Measurements from ENCODE around the gene AMPD2. TPM values are rescaled to one million over a fixed set of nuclear protein-coding genes. Genes with fewer than 3 reads are reported as not detected.

The AMPD2 gene
- total RNA-seq, 3 donors from 2014 or later: 35.6 to 47.4 (median 40.9) TPM

DNA sequence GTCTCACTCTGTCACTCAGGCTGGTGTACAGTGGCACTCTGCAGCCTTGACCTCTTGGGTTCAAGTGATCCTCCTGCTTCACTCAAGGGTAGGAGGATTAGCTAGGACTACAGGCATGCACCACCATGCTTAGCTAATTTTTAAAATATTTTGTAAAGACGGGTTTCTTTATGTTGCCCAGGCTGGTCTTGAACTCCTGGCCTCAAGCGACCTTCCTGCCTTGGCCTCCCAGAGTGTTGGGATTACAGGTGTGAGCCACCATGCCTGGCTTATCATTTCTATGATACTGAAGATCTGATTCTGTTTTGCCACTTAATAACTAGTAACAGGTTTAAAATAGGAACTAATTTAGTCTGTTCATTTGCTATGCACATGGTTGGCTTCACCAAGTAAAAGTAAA, 37.6 kb upstream of the AMPD2 start:
- intact Hi-C loops (cut with DNase I, micrococcal nuclease): no loop called here
- TF ChIP-seq, protein P1, sequence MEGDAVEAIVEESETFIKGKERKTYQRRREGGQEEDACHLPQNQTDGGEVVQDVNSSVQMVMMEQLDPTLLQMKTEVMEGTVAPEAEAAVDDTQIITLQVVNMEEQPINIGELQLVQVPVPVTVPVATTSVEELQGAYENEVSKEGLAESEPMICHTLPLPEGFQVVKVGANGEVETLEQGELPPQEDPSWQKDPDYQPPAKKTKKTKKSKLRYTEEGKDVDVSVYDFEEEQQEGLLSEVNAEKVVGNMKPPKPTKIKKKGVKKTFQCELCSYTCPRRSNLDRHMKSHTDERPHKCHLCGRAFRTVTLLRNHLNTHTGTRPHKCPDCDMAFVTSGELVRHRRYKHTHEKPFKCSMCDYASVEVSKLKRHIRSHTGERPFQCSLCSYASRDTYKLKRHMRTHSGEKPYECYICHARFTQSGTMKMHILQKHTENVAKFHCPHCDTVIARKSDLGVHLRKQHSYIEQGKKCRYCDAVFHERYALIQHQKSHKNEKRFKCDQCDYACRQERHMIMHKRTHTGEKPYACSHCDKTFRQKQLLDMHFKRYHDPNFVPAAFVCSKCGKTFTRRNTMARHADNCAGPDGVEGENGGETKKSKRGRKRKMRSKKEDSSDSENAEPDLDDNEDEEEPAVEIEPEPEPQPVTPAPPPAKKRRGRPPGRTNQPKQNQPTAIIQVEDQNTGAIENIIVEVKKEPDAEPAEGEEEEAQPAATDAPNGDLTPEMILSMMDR (IDR thresholded peaks at IDR 0.05): no peak
- no peak overlapping the region for H3K4me3 ChIP-seq
- no peak for ATAC-seq
- no peaks in the 10 kb centered on the region for H3K9me3 ChIP-seq
- no peaks in the 10 kb centered on the region for H3K4me1 ChIP-seq (ENCODE audit: low read depth)
- H3K36me3 ChIP-seq (ENCODE audit: low read depth): peaks cover 12% of the 10 kb centered on the region
- no peak for DNase-seq

DNA sequence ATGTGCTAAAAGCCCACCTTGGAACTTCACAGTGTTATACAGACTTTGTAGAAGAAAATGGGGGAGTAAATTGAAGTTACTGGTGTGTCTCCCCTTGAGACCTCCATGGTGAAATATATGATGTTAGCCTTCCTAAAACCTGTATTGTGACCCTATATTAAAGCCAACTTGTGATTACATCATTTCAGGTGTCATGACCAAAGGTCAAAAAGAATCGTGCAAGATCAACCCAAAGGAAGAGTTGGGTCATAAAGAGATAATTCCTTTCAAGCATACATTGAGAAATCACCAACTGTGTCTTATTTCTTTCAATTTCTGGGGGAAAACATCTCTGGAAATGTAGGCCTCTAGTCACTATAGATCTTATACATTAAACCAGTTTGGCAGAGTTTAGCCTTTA, 34.9 kb upstream of the AMPD2 start:
- Histone ChIP-seq H3K9me3 (no peaks in the 10 kb centered on the region), H3K4me1 (ENCODE audit: low read depth) (no peaks in the 10 kb centered on the region), H3K36me3 (ENCODE audit: low read depth) (peaks cover 12% of the 10 kb centered on the region), H3K4me3 (no peak overlapping the region)
- no peak for ATAC-seq
- TF ChIP-seq, protein P1 (IDR thresholded peaks at IDR 0.05): no peak
- intact Hi-C loops (cut with DNase I, micrococcal nuclease): no loop called here
- no peak for DNase-seq

DNA sequence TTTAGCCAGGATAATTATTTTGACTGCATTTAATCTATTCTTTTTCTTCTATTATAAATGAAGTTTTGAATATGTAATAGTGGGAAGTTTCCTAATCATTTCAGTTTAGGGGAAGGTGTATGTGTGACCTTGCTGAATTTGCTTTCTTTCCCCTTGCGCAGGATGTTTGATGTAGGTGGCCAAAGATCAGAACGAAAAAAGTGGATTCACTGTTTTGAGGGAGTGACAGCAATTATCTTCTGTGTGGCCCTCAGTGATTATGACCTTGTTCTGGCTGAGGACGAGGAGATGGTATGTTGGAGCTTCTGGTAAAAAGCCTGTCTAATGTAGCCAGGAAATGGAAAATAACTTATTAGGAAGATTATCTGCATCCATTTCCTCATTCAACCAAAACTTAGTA, 33.6 kb upstream of the AMPD2 start:
- ATAC-seq (no peak), DNase-seq (no peak)
- H3K4me3 ChIP-seq: no peak overlapping the region
- no peaks in the 10 kb centered on the region for H3K9me3 ChIP-seq
- peaks cover 12% of the 10 kb centered on the region for H3K36me3 ChIP-seq (ENCODE audit: low read depth)
- intact Hi-C loops (cut with DNase I, micrococcal nuclease): no loop called here
- TF ChIP-seq, protein P1 (IDR thresholded peaks at IDR 0.05): no peak
- H3K4me1 ChIP-seq (ENCODE audit: low read depth): no peaks in the 10 kb centered on the region

DNA sequence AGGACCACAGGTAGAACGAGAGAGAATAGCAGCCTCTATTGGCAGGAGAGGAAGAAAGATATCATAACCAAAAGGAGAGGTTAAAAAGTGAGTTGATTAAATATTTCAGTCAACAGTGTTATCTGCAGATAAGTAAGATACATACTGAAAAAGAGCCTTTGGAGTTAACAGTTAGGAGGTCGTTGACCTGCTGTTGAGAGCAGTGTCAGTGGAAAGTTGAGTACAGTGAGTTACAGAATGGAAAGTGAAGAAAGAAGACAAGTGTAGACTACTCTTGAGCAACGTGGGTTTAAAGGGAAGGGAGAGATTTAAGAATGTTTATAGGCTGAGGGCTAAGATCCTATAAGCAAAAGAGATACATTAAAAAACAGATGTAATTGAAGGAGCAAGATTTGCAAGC, 30.5 kb upstream of the AMPD2 start:
- TF ChIP-seq, protein P1 (IDR thresholded peaks at IDR 0.05): no peak
- H3K4me3 ChIP-seq: no peak overlapping the region
- DNase-seq: no peak
- ATAC-seq: no peak
- peaks cover 6% of the 10 kb centered on the region for H3K36me3 ChIP-seq (ENCODE audit: low read depth)
- no peaks in the 10 kb centered on the region for H3K4me1 ChIP-seq (ENCODE audit: low read depth)
- intact Hi-C loops (cut with DNase I, micrococcal nuclease): no loop called here
- H3K9me3 ChIP-seq: no peaks in the 10 kb centered on the region

DNA sequence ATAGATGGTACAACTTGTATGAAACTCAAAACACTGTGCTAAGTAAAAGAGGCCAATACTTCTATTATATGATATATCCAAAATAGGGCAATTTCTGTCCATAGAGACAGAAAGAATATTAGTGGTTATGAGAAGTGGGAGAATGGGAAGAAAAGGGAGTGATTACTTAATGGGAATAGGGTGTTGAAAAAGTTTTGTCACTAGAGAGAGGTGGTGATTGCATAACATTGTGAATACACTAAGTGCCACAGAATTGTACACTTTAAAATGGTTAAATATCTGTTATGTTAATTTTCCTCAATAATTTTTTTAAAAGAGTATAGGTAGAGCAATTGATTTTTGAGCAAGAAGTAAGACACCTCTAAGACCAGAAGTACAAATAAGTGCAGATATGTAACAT, 30.0 kb upstream of the AMPD2 start:
- no peak overlapping the region for H3K4me3 ChIP-seq
- H3K36me3 ChIP-seq (ENCODE audit: low read depth): peaks cover 6% of the 10 kb centered on the region
- H3K9me3 ChIP-seq: no peaks in the 10 kb centered on the region
- ATAC-seq: no peak
- no peaks in the 10 kb centered on the region for H3K4me1 ChIP-seq (ENCODE audit: low read depth)
- intact Hi-C loops (cut with DNase I, micrococcal nuclease): no loop called here
- no peak for DNase-seq
- TF ChIP-seq, protein P1 (IDR thresholded peaks at IDR 0.05): no peak

DNA sequence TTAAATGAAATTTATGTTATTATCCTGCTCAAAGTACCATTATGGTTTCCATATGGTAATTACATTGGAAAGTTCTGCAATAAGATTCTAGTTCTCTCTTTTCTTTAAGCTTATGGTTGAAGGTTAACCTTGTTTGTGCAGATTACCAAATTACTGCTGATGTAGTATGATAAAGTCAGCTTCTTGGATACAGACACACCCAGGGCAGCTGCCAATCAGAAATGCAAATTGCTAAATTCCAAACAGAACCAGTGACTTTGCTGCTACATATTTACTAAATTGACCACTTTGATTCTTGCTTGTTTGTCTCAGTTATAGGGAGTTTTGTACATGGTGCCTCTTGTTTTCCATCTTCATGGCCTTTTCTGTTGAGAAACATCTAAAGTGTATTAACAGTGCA, 26.7 kb upstream of the AMPD2 start:
- H3K36me3 ChIP-seq (ENCODE audit: low read depth): no peaks in the 10 kb centered on the region
- intact Hi-C loops (cut with DNase I, micrococcal nuclease): no loop called here
- DNase-seq: no peak
- no peak overlapping the region for H3K4me3 ChIP-seq
- TF ChIP-seq, protein P1 (IDR thresholded peaks at IDR 0.05): no peak
- ATAC-seq: no peak
- no peaks in the 10 kb centered on the region for H3K9me3 ChIP-seq
- no peaks in the 10 kb centered on the region for H3K4me1 ChIP-seq (ENCODE audit: low read depth)

Data from mucosa of descending colon (tissue), 3 donors.